H1 (cell line): Measurements from ENCODE around the gene SIPA1L3. TPM values are rescaled to one million over a fixed set of nuclear protein-coding genes. Genes with fewer than 3 reads are reported as not detected.

Experiments used
- CTCF ChIA-PET: fragments of 300-600 bp; sonication (Branson Sonifier 250); formaldehyde crosslinking; loops from one replicate; lab custom pipeline; 2021; ENCODE audit not compliant: partially characterized antibody; lab: Charles Lee
- POLR2A ChIA-PET: fragments of 300-600 bp; sonication (Branson Sonifier 250); formaldehyde crosslinking; loops from one replicate; lab custom pipeline; 2021; ENCODE audit warnings: inconsistent platforms; ENCODE audit not compliant: partially characterized antibody; lab: Charles Lee
- DNase-seq, 2 experiments: peaks; one replicate each; pipeline versions ENCODE4 v3.0.0 to v3.0.0-alpha.2; 2010 to 2022; ENCODE audit warnings: low spot score in 2 of 2, low read depth in 1 of 2, mixed read lengths in 1 of 2
- FAIRE-seq: peaks from 2 replicates; lab custom pipeline; 2011; peaks lifted over from hg19 to GRCh38; lab: Jason Lieb, UNC
- H2AFZ ChIP-seq: 2 replicates; pipeline ENCODE4 v1.8.1; 2012; ENCODE audit warnings: low read length, inconsistent platforms
- H2AK5ac ChIP-seq: 2 replicates; pipeline ENCODE4 v1.6.1; 2013; ENCODE audit warnings: low read depth, low read length
- H2BK120ac ChIP-seq: replicated peaks from 2 replicates; pipeline ENCODE3; 2013; ENCODE audit warnings: low read depth, low read length, inconsistent platforms
- H2BK12ac ChIP-seq: 2 replicates; pipeline ENCODE4 v1.6.1; 2013; ENCODE audit warnings: low read depth, low read length
- H2BK15ac ChIP-seq: 2 replicates; pipeline ENCODE4 v1.6.1; 2013; ENCODE audit warnings: low read length
- H2BK20ac ChIP-seq: 2 replicates; pipeline ENCODE4 v1.6.1; 2013; ENCODE audit warnings: low read length
- H2BK5ac ChIP-seq: 2 replicates; pipeline ENCODE4 v1.6.1; 2013; ENCODE audit warnings: low read depth, low read length
- H3K14ac ChIP-seq: 2 replicates; pipeline ENCODE4 v1.6.1; 2013; ENCODE audit warnings: inconsistent platforms; ENCODE audit not compliant: insufficient read length
- H3K18ac ChIP-seq: 2 replicates; pipeline ENCODE4 v1.6.1; 2013; ENCODE audit warnings: low read length; ENCODE audit errors: extremely low read depth
- H3K23ac ChIP-seq: 2 replicates; pipeline ENCODE4 v1.6.1; 2013; ENCODE audit warnings: inconsistent platforms; ENCODE audit not compliant: insufficient read length
- H3K23me2 ChIP-seq: 2 replicates; pipeline ENCODE4 v1.6.1; 2013; ENCODE audit warnings: low read depth, low read length
- H3K27ac ChIP-seq: 2 replicates; pipeline ENCODE4 v1.6.1; 2011; ENCODE audit warnings: low read depth, low read length, inconsistent platforms
- H3K27me3 ChIP-seq, 4 experiments: replicated peaks in 1 of 4; 1 replicate in 1 of 4; 2 replicates in 3 of 4; pipeline versions ENCODE4 v1.6.1 to v1.8.1; 2011 to 2013; ENCODE audit warnings: low read length in 3 of 4, mild to moderate bottlenecking in 3 of 4, inconsistent platforms in 2 of 4, mixed read lengths in 2 of 4, moderate library complexity in 1 of 4; ENCODE audit not compliant: control insufficient read depth in 3 of 4, insufficient read depth in 3 of 4; ENCODE audit errors: extremely low read depth in 1 of 4
- H3K36me3 ChIP-seq, 4 experiments: 2 replicates each; pipeline versions ENCODE4 v1.6.1 to v1.8.1; 2011 to 2013; ENCODE audit warnings: mild to moderate bottlenecking in 4 of 4, low read length in 3 of 4, moderate library complexity in 2 of 4, control low read depth in 1 of 4, inconsistent platforms in 1 of 4; ENCODE audit not compliant: insufficient read depth in 4 of 4, control insufficient read depth in 2 of 4
- H3K4ac ChIP-seq: replicated peaks from 2 replicates; pipeline ENCODE3; 2013; ENCODE audit warnings: low read length, low read depth, mixed read lengths, inconsistent platforms; ENCODE audit not compliant: insufficient read length
- H3K4me1 ChIP-seq, 4 experiments: replicated peaks in 1 of 4; 1 replicate in 1 of 4; 2 replicates in 3 of 4; pipeline versions ENCODE4 v1.6.1 to v1.8.1; 2011 to 2013; ENCODE audit warnings: low read length in 3 of 4, inconsistent platforms in 2 of 4, mixed read lengths in 1 of 4; ENCODE audit not compliant: insufficient read depth in 4 of 4, control insufficient read depth in 3 of 4
- H3K4me2 ChIP-seq, 2 experiments: 2 replicates each; pipeline versions ENCODE4 v1.6.1 to v1.8.1; 2011 to 2013; ENCODE audit warnings: low read depth in 2 of 2, low read length in 2 of 2, control low read depth in 1 of 2, inconsistent platforms in 1 of 2, mild to moderate bottlenecking in 1 of 2; ENCODE audit not compliant: insufficient read depth in 1 of 2
- H3K4me3 ChIP-seq, 4 experiments: fragments of 200-600, 300-600 bp in 1 of 4; sonication (generic), shearing (Covaris generic), sonication (Bioruptor Twin) in 1 of 4; 2 replicates each; pipeline versions ENCODE4 v1.5.1 to v1.8.1; 2011 to 2016; ENCODE audit warnings: low read length in 4 of 4, low read depth in 3 of 4, control low read depth in 2 of 4, inconsistent platforms in 2 of 4, mild to moderate bottlenecking in 2 of 4, mixed read lengths in 1 of 4, moderate library complexity in 1 of 4; ENCODE audit not compliant: insufficient read depth in 2 of 4; ENCODE audit errors: extremely low read depth in 1 of 4
- H3K56ac ChIP-seq: replicated peaks from 2 replicates; pipeline ENCODE3; 2013; ENCODE audit warnings: low read depth, mild to moderate bottlenecking, mixed read lengths, low read length, inconsistent platforms; ENCODE audit not compliant: insufficient read length
- H3K79me1 ChIP-seq: 2 replicates; pipeline ENCODE4 v1.6.1; 2013; ENCODE audit warnings: low read depth, low read length, control low read depth
- H3K79me2 ChIP-seq, 2 experiments: 2 replicates each; pipeline versions ENCODE4 v1.6.1 to v1.8.1; 2012 to 2013; ENCODE audit warnings: low read length in 2 of 2, mild to moderate bottlenecking in 2 of 2, inconsistent platforms in 1 of 2; ENCODE audit not compliant: insufficient read depth in 2 of 2, control insufficient read depth in 1 of 2
- H3K9ac ChIP-seq, 4 experiments: replicated peaks in 1 of 4; 1 replicate in 1 of 4; 2 replicates in 3 of 4; pipeline versions ENCODE4 v1.6.1 to v1.8.1; 2011 to 2013; ENCODE audit warnings: low read depth in 3 of 4, low read length in 3 of 4, control low read depth in 2 of 4, mild to moderate bottlenecking in 2 of 4, moderate library complexity in 2 of 4, inconsistent platforms in 1 of 4; ENCODE audit errors: extremely low read depth in 1 of 4
- H3K9me3 ChIP-seq, 2 experiments: 2 replicates each; pipeline versions ENCODE4 v1.6.1 to v1.8.1; 2012 to 2013; ENCODE audit warnings: mild to moderate bottlenecking in 2 of 2, moderate library complexity in 2 of 2, control low read depth in 1 of 2, inconsistent platforms in 1 of 2, low read depth in 1 of 2, low read length in 1 of 2, mixed read lengths in 1 of 2; ENCODE audit not compliant: insufficient read depth in 2 of 2
- H4K20me1 ChIP-seq, 2 experiments: replicated peaks in 1 of 2; 2 replicates each; pipeline versions ENCODE3 to v1.8.1; 2011 to 2013; ENCODE audit warnings: inconsistent platforms in 2 of 2, low read length in 2 of 2, mild to moderate bottlenecking in 1 of 2; ENCODE audit not compliant: insufficient read depth in 2 of 2, control insufficient read depth in 1 of 2
- H4K5ac ChIP-seq: 2 replicates; pipeline ENCODE4 v1.6.1; 2013; ENCODE audit warnings: low read length, low read depth, mixed read lengths, inconsistent platforms; ENCODE audit not compliant: insufficient read length
- H4K8ac ChIP-seq: 2 replicates; pipeline ENCODE4 v1.8.0; 2013; ENCODE audit warnings: mild to moderate bottlenecking, moderate library complexity, low read length, inconsistent platforms; ENCODE audit not compliant: insufficient read depth; ENCODE audit errors: extremely low read depth
- H4K91ac ChIP-seq: replicated peaks from 2 replicates; pipeline ENCODE3; 2013; ENCODE audit warnings: low read length, mixed read lengths, inconsistent platforms; ENCODE audit not compliant: insufficient read length
- BCL11A ChIP-seq, 2 experiments: IDR thresholded peaks; one replicate each; pipeline ENCODE4 v1.6.1; 2011; ENCODE audit warnings: low read depth in 2 of 2, low read length in 2 of 2, mild to moderate bottlenecking in 2 of 2
- EP300 ChIP-seq, 2 experiments: IDR thresholded peaks; 1 replicate in 1 of 2; 2 replicates in 1 of 2; pipeline ENCODE4 v1.6.1; 2011 to 2012; ENCODE audit warnings: low read depth in 2 of 2, low read length in 2 of 2, mild to moderate bottlenecking in 2 of 2, borderline replicate concordance in 1 of 2, inconsistent platforms in 1 of 2, moderate library complexity in 1 of 2
- TAF1 ChIP-seq: IDR thresholded peaks from 2 replicates; pipeline ENCODE4 v1.6.1; 2011; ENCODE audit warnings: mild to moderate bottlenecking, low read depth, low read length
- TEAD4 ChIP-seq: IDR thresholded peaks from 2 replicates; pipeline ENCODE4 v1.6.1; 2012; ENCODE audit warnings: low read depth, low read length, inconsistent platforms, mixed read lengths
- YY1 ChIP-seq: IDR thresholded peaks from 2 replicates; pipeline ENCODE4 v1.6.1; 2011; ENCODE audit warnings: low read depth, mild to moderate bottlenecking, low read length
- WGBS, 2 experiments: shearing (Covaris generic) in 1 of 2; methylation state at CpG; one replicate each; pipeline versions ENCODE4 v1.1.6 to v1.1.7; 2013 to 2015; ENCODE audit warnings: low lambda C conversion rate in 2 of 2, mixed read lengths in 2 of 2, inconsistent platforms in 1 of 2, low coverage in 1 of 2, missing lambda C conversion rate in 1 of 2; ENCODE audit not compliant: insufficient replicate concordance in 2 of 2, insufficient coverage in 1 of 2, insufficient read length in 1 of 2; ENCODE audit errors: extremely low coverage in 1 of 2, missing lambda C conversion rate in 1 of 2; 5-methylcytosine and 5-hydroxymethylcytosine counted together
- polyA plus RNA-seq, 7 experiments: library from polyadenylated mRNA; depleted of rRNA in 3 of 7; stranded (reverse) in 5 of 7; unstranded in 2 of 7; fragments of >200 nt in 5 of 7; fragments of 200-250 nt in 2 of 7; gene quantifications; 1 replicate in 5 of 7; 2 replicates in 1 of 7; 4 replicates in 1 of 7; pipeline versions ENCODE4 v1.2.1 to v1.2.3, GENCODE V29; 2011 to 2013; ENCODE audit warnings: missing spikeins in 2 of 7, mixed read lengths in 2 of 7
- total RNA-seq: library from RNA; stranded (reverse); fragmentation: NEBNext Ultra II Directional; extraction: Animal tissue kit (Norgen Biotek cat#: 25700); gene quantifications from 2 replicates; pipeline ENCODE4 v1.2.1, GENCODE V29; 2021

Gene SIPA1L3
- total and polyA plus RNA-seq, 2 of the 8 experiments (the other 6 are each of a cell fraction or from before 2014, with no cell fraction given), result 15.0 to 54.9 TPM

GRCh38 chr19:38213911-38214625 is 307.1 kb downstream of the SIPA1L3 start:
- Histone ChIP-seq H3K14ac (no peak overlapping the region), H3K4ac (no peak overlapping the region), H2BK120ac (no peak overlapping the region), H2BK15ac (no peak overlapping the region), H3K36me3 (no peaks in the 10 kb centered on the region; a peak in 3 of 8 replicates), H4K91ac (no peak overlapping the region), H3K4me3 (no peak overlapping the region), H3K23ac (no peak overlapping the region), H3K9ac (no peak overlapping the region; a peak in 1 of 7 replicates), H3K27ac (no peak overlapping the region; the same call in 1 of the 2 replicates), H3K79me2 (no peaks in the 10 kb centered on the region), H4K8ac (no peak overlapping the region), H2BK12ac (no peak overlapping the region), H3K23me2 (peaks cover 19% of the 10 kb centered on the region), H3K4me2 (no peak overlapping the region), H3K79me1 (no peaks in the 10 kb centered on the region), H4K20me1 (peaks cover 0 to 1% of the 10 kb centered on the region in 2 experiments), H3K56ac (no peak overlapping the region), H3K18ac (no peak overlapping the region), H3K4me1 (peaks cover 0 to 16% (median 7%) of the 10 kb centered on the region in 4 experiments; a peak in 6 of 7 replicates), H2BK20ac (no peak overlapping the region), H2AFZ (no peak overlapping the region), H4K5ac (no peak overlapping the region), H2BK5ac (peak overlapping the region; percentile 5; the same call in 1 of the 2 replicates), H3K9me3 (no peaks in the 10 kb centered on the region), H2AK5ac (no peak overlapping the region; the same call in 1 of the 2 replicates)
- DNase-seq, result no peak
- no peak for FAIRE-seq
- WGBS, 2 experiments, result 88% methylated on average over 24 of the region's 24 CpGs; no CpG with 5 or more reads in 1 of the 2 experiments
- CTCF ChIA-PET, result interaction anchor here (0.6 to 1.8 kb wide), 4 partner anchors 11 to 115 kb away, joined by 3 to 7 read pairs (median 4); no protein-coding TSS in a partner anchor
- TF ChIP-seq TAF1 (no peak), EP300 (IDR thresholded peaks at IDR 0.05; ENCODE audit: borderline replicate concordance in 1 of 2, low read depth in 2 of 2, low read length in 2 of 2) (peak in 1 of 2 experiments; percentile 70; a peak in 1 of 3 replicates), BCL11A (IDR thresholded peaks at IDR 0.05; ENCODE audit: low read depth in 2 of 2, low read length in 2 of 2) (no peak), TEAD4 (peak; percentile 40; the same call in 1 of the 2 replicates), YY1 (no peak)
- TF ChIP-seq, all 59 proteins: peak for 2
- H3K27me3 ChIP-seq, result no peaks in the 10 kb centered on the region
- POLR2A ChIA-PET, result interaction anchor here (1.0 to 1.1 kb wide), 2 partner anchors 10 to 51 kb away, joined by 3 read pairs; no protein-coding TSS in a partner anchor
